Measurements from ENCODE around the gene DNLZ.

The DNLZ gene

DNA sequence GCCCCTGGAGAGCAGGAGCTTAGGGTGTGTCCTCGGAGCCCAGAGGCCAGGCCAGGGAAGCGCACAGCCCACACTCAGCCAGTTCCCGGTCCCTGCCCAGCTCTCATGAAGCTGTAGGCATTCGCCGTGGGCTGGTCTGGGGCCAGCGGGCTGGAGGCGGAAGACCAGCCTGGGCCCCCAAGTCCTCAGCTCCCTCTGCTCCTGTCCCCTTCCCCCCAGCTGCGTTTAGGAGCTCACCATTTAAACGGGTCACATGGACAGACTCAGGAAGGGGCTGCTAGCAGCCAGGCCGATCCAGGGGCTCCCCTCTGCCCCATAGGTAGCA lies 17.4 kb downstream of the DNLZ start:
- Histone ChIP-seq H4K20me1 (ENCODE audit: insufficient read depth, low read length) (no peaks in the 10 kb centered on the region), H3K9ac (ENCODE audit: low read length) (no peak overlapping the region), H3K4me3 (ENCODE audit: low read length) (no peak overlapping the region), H3K9me3 (ENCODE audit: insufficient read depth, low read length) (no peaks in the 10 kb centered on the region), H3K36me3 (replicated peaks; ENCODE audit: low read depth, low read length) (no peaks in the 10 kb centered on the region), H3K79me2 (ENCODE audit: low read length) (no peaks in the 10 kb centered on the region), H3K4me2 (ENCODE audit: low read length) (no peak overlapping the region), H2AFZ (ENCODE audit: low read depth, low read length) (no peak overlapping the region), H3K27ac (ENCODE audit: low read length) (no peak overlapping the region), H3K27me3 (ENCODE audit: low read depth, low read length) (no peaks in the 10 kb centered on the region), H3K4me1 (ENCODE audit: low read length) (no peaks in the 10 kb centered on the region)
- TF ChIP-seq, protein P1, sequence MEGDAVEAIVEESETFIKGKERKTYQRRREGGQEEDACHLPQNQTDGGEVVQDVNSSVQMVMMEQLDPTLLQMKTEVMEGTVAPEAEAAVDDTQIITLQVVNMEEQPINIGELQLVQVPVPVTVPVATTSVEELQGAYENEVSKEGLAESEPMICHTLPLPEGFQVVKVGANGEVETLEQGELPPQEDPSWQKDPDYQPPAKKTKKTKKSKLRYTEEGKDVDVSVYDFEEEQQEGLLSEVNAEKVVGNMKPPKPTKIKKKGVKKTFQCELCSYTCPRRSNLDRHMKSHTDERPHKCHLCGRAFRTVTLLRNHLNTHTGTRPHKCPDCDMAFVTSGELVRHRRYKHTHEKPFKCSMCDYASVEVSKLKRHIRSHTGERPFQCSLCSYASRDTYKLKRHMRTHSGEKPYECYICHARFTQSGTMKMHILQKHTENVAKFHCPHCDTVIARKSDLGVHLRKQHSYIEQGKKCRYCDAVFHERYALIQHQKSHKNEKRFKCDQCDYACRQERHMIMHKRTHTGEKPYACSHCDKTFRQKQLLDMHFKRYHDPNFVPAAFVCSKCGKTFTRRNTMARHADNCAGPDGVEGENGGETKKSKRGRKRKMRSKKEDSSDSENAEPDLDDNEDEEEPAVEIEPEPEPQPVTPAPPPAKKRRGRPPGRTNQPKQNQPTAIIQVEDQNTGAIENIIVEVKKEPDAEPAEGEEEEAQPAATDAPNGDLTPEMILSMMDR (IDR thresholded peaks at IDR 0.05; ENCODE audit: low read depth, low read length), result no peak
- TF ChIP-seq EZH2phosphoT487 (IDR thresholded peaks at IDR 0.05; ENCODE audit: low read depth), result no peak

DNA sequence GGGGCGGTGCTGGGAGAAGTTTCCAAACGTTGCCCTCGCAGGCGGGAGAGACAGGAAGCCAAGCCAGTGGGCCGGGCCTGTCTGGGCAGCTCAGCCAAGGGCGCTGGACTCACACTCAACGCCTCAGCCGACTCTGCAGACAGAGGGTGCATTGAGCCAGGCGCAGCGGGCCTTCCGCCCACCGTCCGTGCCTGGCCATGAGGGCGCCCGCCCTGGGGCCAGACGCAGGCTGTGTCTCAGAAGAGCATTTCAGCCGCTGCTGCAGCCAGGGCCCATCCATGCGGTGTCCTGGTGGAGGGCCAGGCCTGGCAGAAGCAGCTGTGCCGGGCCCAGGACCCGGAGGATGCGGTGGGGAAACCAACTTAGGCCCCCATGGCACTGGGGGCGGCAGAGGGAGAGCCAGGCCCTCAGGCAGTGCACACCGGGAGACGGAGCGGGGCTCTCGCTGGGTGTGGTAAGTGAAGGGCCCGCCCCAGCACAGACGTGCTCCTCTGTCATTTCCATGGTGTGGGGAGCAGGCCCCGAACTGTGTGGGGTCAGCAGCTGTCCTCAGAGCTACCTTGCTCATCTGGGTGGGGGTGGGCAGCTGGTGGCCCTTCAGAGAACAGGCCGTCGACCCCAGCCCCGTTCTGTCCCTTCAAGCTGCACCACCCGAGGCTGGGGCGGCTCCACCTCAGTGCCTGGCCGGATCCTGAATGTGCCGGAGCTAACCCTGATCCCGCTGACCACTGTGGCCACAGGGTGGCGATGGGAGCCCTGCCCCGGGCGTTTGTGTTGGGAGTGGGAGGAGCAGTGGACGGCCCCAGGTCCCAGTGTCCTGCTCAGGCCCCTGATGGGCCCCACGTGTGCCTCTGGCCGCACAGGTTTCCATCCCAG lies 18.0 kb downstream of the DNLZ start:
- H3K27me3 ChIP-seq (ENCODE audit: low read depth, low read length), result no peaks in the 10 kb centered on the region
- no peak overlapping the region for H3K4me3 ChIP-seq (ENCODE audit: low read length)
- H3K4me2 ChIP-seq (ENCODE audit: low read length), result no peak overlapping the region
- H3K36me3 ChIP-seq (replicated peaks; ENCODE audit: low read depth, low read length), result no peaks in the 10 kb centered on the region
- H2AFZ ChIP-seq (ENCODE audit: low read depth, low read length), result no peak overlapping the region
- no peaks in the 10 kb centered on the region for H4K20me1 ChIP-seq (ENCODE audit: insufficient read depth, low read length)
- H3K79me2 ChIP-seq (ENCODE audit: low read length), result no peaks in the 10 kb centered on the region
- H3K27ac ChIP-seq (ENCODE audit: low read length), result no peak overlapping the region
- H3K9ac ChIP-seq (ENCODE audit: low read length), result no peak overlapping the region
- H3K9me3 ChIP-seq (ENCODE audit: insufficient read depth, low read length), result no peaks in the 10 kb centered on the region
- no peak for TF ChIP-seq EZH2phosphoT487 (IDR thresholded peaks at IDR 0.05; ENCODE audit: low read depth)
- TF ChIP-seq, protein P1 (IDR thresholded peaks at IDR 0.05; ENCODE audit: low read depth, low read length), result no peak
- no peaks in the 10 kb centered on the region for H3K4me1 ChIP-seq (ENCODE audit: low read length)

DNA sequence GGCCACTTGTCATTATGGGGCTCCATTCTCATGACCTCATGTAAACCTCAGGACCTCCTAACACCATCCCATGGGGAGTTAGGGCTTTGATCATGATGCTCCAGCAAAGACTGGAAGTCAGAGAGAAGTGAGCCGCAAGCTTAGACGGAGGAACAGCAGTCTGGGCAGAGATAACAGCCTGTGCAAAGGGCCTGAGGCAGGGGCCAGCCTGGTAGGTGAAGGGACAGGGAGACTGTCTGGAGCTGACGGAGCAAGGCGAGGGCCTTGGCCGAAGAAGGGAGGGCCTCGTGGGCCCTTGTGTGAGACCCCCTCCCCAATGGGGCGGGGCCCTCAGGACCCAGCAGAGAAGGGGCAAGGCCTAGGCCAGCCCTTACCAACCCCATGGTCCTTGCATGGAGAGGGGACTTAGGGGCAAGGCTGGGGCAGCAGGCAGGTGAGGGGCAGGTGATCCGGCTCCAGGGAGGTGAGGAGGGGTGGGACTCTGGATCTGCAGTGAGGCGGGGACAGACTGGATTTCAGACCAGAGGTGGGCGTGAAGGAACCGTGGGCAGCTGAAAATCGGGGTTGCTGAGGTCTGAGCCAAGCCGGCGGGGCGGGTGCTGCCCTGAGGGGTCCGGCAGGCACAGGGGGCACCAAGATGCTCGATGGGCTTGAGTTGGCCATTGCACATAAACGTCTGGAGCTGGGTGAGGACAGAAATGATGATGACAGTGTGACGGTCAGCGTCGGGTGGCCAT lies 18.8 kb downstream of the DNLZ start:
- Histone ChIP-seq H2AFZ (ENCODE audit: low read depth, low read length) (no peak overlapping the region), H3K27me3 (ENCODE audit: low read depth, low read length) (no peaks in the 10 kb centered on the region), H4K20me1 (ENCODE audit: insufficient read depth, low read length) (no peaks in the 10 kb centered on the region), H3K9me3 (ENCODE audit: insufficient read depth, low read length) (no peaks in the 10 kb centered on the region), H3K4me3 (ENCODE audit: low read length) (no peak overlapping the region), H3K27ac (ENCODE audit: low read length) (no peak overlapping the region), H3K4me1 (ENCODE audit: low read length) (no peaks in the 10 kb centered on the region), H3K79me2 (ENCODE audit: low read length) (no peaks in the 10 kb centered on the region), H3K9ac (ENCODE audit: low read length) (no peak overlapping the region), H3K36me3 (replicated peaks; ENCODE audit: low read depth, low read length) (no peaks in the 10 kb centered on the region), H3K4me2 (ENCODE audit: low read length) (no peak overlapping the region)
- TF ChIP-seq EZH2phosphoT487 (IDR thresholded peaks at IDR 0.05; ENCODE audit: low read depth), result no peak
- TF ChIP-seq, protein P1 (IDR thresholded peaks at IDR 0.05; ENCODE audit: low read depth, low read length), result no peak

DNA sequence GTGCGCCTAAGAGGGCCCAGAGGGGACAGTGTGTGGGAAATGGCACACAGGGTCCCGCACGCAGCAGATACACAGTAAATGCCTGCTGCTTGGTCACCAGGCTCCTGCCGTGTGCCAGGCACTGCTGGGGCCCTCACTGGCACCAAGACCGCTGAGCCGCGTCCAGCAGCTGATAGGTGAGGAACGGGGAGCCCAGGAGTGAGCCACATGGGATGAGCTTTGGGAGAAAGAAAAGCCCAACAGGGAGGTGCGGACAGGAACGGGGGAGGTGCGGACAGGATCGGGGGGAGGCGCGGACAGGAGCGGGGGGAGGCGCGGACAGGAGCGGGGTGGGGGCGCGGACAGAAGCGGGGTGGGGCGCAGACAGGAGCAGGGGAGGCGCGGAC lies 19.7 kb downstream of the DNLZ start:
- Histone ChIP-seq H3K9me3 (ENCODE audit: insufficient read depth, low read length) (no peaks in the 10 kb centered on the region), H3K9ac (ENCODE audit: low read length) (no peak overlapping the region), H3K36me3 (replicated peaks; ENCODE audit: low read depth, low read length) (no peaks in the 10 kb centered on the region), H4K20me1 (ENCODE audit: insufficient read depth, low read length) (no peaks in the 10 kb centered on the region), H3K4me3 (ENCODE audit: low read length) (no peak overlapping the region), H3K4me2 (ENCODE audit: low read length) (no peak overlapping the region), H3K27ac (ENCODE audit: low read length) (no peak overlapping the region), H3K4me1 (ENCODE audit: low read length) (no peaks in the 10 kb centered on the region), H3K79me2 (ENCODE audit: low read length) (no peaks in the 10 kb centered on the region), H2AFZ (ENCODE audit: low read depth, low read length) (no peak overlapping the region), H3K27me3 (ENCODE audit: low read depth, low read length) (no peaks in the 10 kb centered on the region)
- TF ChIP-seq, protein P1 (IDR thresholded peaks at IDR 0.05; ENCODE audit: low read depth, low read length), result no peak
- TF ChIP-seq EZH2phosphoT487 (IDR thresholded peaks at IDR 0.05; ENCODE audit: low read depth), result no peak

Measured in OCI-LY3 (cell line).